GM18519 (cell line): ENCODE data around the gene ADNP2.
A peak's percentile ranks its signal among the peaks of the same experiment; 100 is the strongest.

Experiments
- ATAC-seq: cut with Tn5 transposase; IDR thresholded peaks from one replicate; pipeline ENCODE4 v1.9.1; 2021; ENCODE audit warnings: mild to moderate bottlenecking, moderate library complexity; ENCODE audit not compliant: unreplicated experiment, low FRiP score

Gene ADNP2, protein sequence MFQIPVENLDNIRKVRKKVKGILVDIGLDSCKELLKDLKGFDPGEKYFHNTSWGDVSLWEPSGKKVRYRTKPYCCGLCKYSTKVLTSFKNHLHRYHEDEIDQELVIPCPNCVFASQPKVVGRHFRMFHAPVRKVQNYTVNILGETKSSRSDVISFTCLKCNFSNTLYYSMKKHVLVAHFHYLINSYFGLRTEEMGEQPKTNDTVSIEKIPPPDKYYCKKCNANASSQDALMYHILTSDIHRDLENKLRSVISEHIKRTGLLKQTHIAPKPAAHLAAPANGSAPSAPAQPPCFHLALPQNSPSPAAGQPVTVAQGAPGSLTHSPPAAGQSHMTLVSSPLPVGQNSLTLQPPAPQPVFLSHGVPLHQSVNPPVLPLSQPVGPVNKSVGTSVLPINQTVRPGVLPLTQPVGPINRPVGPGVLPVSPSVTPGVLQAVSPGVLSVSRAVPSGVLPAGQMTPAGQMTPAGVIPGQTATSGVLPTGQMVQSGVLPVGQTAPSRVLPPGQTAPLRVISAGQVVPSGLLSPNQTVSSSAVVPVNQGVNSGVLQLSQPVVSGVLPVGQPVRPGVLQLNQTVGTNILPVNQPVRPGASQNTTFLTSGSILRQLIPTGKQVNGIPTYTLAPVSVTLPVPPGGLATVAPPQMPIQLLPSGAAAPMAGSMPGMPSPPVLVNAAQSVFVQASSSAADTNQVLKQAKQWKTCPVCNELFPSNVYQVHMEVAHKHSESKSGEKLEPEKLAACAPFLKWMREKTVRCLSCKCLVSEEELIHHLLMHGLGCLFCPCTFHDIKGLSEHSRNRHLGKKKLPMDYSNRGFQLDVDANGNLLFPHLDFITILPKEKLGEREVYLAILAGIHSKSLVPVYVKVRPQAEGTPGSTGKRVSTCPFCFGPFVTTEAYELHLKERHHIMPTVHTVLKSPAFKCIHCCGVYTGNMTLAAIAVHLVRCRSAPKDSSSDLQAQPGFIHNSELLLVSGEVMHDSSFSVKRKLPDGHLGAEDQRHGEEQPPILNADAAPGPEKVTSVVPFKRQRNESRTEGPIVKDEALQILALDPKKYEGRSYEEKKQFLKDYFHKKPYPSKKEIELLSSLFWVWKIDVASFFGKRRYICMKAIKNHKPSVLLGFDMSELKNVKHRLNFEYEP

DNA sequence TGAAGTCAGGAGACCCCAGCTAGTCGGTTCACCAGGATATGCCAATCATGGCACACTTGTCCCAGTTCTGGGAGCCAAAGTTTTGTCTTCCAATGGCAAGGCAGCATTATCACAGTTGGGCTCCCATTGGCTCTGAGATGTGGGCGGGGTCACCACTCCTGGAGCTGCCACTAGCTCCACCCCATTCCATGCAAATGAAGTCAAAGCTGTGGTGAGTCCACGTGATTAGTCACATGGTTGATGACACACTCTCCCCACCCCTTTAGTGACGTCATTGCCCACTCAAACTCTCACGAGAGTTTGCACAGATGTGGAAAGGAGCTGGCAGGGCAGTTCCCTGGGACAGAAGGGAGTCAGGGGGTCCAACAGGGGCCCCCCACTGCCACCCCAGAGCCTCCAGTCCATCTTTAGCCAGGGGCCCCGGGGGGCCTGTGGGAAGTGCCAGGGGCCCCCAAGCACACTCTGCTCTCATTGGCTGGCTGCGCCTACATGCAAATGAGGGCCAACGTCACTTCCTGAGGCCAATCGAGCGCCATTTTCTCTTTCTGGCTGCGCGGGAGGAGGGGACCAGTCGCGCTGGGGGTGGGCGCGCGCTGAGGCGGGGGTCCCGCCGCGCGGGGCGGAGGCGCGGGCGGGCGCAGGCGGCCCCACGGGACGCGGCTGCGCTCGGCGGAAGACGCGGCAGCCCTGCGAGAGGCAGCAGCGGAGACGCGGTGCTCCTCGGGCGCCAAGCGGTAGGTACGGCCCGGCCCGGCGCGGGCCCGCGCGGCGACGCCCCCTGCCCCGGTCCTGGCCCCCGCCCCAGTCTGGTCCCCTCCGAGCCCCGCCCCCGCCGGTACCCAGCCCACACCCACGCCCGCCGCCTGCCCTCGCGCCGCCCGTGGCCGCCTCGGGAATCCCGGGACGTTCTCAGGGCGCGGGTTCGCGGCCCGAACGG, at the start of gene ADNP2:
TSS of gene ADNP2 (plus strand) at position 524 of the 937 bp plus-strand sequence. CDS start 8,281 bp downstream, outside the sequence.
- ATAC-seq: peak; percentile 51

DNA sequence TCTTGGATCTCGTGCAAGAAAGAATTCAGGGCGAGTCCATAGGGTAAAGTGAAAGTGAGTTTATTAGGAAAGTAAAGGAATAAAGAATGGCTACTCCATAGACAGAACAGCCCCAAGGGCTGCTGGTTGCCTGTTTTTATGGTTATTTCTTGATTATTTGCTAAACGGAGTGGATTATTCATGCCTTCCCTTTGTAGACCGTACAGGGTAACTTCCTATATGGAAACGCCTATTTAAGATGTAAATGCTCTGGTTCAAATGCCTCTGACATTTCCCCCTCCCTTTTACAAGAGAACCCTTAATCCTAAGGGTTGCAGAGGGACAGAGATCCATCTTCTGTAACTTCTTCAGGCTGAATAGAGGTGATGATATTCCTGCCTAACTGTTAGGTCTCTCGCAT, 49.1 kb upstream of the ADNP2 start:
- no peak for ATAC-seq

DNA sequence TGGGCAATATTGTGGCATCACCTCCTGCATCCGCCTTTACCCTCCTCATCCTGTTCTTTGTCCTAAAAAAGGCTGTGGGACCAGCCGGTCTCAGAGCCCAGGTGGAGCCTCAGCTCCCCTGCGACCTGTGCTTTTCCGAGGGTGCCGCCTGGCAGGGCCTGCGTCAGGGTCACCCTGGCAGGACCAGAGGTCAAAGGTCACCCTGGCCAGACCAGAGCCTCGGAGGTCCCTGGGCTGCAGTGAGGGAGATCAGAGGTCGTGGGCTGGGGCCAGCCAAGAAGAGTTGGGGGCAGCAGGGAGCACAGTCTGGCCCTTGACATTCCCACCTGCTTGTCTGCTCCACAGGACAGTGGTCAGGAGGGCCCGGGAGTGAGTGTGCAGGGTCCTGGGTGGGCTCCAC, 43.4 kb upstream of the ADNP2 start:
- ATAC-seq: no peak

DNA sequence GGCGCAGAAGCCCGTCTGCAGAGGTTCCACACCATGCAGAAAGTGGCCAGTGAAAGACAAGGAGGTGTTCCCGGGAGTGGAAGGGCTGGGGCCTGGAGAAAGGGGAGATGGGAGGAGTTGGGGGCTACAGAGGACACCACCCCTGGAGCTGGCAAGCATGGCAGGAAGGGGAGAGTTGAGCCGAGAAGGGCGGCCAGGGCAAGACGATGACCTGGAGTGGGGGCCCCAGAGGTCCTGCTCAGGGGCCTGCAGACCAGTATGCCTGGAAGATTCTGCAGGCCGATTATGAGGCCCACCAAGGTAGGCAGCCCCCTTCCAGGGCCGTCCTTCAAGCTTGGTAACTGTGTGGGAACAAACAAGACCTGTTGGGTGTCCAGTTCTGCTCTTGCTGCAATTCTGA, 41.7 kb upstream of the ADNP2 start:
- ATAC-seq: no peak

DNA sequence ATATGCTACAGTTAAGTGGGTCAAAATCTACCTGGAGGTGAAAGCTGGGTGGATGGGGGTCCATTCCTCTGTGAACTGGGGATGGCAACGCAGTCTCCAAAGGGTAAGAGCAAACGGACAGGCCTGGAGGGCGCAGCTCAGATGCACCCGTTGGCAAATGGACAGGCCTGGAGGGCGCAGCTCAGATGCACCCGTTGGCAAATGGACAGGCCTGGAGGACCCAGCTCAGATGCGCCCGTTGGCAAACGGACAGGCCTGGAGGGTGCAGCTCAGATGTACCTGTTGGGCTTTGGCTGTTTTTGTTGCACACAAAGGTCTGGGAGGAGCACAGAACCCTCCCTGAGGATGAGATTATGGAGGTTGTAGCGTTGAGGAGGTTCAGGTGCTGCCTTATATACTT, 41.2 kb upstream of the ADNP2 start:
- ATAC-seq: no peak

DNA sequence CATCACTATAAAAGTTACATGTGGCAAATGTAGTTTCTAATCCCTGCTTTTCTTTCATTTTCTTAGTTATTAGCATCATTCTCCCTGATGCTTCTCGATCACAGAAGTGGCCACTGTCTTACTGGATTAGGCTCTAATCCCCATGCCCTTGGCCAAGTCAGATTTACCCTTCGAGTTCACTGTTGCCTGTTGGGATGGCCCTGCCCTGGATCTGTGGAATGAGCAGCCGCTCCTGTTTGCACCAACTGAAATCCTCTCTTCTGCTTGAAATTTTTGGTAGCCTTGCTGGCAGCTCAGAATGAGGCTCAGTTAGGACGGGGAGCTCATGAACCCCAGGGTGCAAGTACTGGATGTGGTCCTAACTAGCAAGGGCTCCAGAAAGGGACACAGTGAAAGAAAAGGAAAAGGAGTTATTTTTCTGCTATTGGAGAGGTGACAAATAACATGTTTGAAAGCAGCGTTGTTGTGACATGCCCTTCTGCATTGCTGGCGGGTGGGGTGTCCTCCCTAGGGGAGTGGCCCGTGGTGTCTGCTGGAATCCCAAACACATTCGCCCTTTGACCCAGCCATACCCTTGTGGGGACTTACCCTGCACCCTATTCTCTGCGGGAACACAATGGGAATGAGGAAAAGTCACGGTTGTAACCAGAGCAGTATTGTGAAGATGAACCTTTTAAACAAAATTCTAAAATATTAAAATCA, 40.3 kb upstream of the ADNP2 start:
- no peak for ATAC-seq

DNA sequence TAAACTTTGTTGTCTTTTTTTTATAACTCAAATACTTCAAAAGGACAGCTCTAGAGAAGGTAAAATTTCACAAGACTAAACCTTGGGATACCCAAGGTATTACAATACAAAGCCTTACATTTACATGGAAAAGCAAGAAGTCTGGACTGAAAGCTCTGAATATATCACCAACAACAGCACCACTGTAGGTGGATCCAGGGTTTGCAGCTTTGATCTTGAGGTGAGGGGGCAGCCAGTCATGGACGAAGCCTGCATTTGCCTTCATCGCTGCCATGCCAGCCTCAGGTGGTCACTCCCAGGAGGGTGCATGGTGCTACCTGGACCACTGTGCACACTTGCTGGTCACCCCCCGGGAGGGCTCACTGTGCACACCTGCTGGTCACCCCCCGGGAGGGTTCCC, 38.2 kb upstream of the ADNP2 start:
- ATAC-seq: no peak

DNA sequence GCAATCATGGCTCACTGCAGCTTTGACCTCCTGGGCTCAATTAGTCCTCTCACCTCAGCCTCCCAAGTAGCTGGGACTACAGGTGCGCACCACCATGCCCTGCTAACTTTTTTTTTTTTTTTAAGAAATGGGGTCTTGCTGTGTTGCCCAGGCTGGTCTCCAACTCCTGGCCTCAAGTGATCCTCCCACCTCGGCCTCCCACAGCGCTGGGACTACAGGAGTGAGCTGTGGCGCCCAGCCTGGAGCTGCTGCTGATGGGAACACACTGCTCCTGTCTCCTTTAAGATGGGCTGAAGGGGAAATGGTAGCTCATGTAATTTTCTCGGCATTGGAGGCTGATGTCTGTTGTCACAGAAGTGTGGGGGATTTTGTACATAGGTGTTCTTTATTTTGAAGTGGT, 34.9 kb upstream of the ADNP2 start:
- ATAC-seq: no peak

DNA sequence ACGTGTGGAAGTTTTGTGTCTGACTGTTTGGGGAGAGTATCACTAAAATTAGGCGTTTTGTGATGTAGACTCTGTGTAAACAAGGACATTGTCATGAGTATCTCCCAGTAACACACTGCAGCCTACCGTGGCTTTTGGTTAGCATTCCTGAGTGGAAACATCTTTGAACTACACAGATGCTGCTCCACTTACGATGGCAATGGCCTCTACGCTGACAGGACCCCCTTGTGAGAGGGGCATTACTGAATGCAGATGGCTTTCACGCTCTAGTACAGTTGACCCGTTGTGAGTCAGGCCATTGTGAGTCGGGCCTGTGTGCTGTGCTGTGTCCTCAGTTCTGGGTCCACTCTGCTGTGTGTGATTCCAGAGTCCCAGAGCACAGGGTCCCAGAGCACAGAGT, 34.4 kb upstream of the ADNP2 start:
- no peak for ATAC-seq

DNA sequence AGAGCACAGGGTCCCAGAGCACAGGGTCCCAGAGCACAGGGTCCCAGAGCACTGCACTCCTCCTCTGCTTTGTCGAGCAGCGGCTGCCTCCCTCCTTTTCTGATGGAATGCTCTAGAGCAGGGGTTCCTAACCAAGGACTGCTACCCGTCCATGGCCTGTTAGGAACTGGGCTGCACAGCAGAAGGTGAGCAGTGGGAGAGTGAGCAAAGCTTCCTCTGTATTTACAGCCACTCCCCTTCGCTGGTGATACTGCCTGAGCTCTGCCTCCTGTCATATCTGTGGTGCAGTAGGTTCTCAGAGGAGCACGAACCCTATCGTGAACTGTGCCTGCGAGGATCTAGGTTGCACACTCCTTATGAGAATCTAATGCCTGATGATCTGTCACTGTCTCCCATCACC, 33.1 kb upstream of the ADNP2 start:
- ATAC-seq: no peak

DNA sequence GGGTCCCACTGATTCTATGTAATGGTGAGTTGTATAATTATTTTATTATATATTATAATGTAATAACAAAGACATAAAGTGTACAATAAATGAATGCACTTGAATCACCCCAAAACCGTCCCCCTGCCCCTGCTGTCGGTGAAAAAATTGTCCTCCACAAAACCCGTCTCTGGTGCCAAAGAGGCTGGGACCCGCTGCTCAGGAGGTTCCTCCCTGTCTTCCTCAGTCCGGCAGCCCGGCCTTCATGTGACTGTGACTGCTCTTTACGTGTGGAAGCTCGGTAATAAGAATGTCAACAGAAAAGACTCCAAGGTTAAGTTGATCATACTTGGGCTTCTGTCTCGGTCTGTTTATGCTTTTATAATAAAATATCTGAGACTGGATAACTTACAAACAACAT, 32.7 kb upstream of the ADNP2 start:
- no peak for ATAC-seq

DNA sequence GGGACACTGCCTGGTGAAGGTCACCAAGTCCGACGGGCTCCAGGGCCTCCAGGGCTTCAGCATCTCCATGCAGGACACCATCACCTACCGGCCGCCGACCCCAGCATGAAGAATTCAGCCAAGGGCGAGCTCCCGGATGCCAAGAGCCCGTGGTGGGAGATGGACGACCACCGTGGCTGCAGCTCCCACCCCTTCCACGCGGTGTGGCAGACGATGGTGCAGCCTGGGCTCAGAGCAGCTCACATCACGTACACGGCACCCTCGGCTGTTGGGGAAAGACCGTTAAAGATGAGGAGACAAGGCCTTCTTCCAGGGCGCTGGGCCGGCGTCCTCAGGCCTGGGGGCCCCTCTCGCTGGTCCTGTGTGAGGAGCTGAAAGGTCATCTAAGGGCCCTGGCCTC, 31.2 kb upstream of the ADNP2 start:
- ATAC-seq: no peak

DNA sequence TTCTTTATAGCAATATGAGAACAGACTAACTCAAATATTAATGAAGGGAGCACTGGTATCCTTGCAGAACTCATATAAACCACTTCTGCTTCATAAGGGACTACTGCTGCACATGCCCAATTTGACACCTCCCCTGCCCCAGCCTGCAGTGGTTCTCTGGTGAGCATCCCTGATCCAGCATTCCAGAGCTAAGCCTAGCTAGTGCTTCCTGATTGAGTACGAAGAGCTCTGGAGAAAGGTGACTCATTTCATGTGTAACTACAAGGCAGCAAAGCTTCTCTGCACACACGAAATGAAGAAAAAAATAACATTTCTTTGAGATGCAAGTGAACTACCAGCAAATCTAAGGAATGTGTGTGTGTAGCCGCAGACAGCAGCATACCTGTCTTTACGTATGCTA, 22.8 kb upstream of the ADNP2 start:
- no peak for ATAC-seq

DNA sequence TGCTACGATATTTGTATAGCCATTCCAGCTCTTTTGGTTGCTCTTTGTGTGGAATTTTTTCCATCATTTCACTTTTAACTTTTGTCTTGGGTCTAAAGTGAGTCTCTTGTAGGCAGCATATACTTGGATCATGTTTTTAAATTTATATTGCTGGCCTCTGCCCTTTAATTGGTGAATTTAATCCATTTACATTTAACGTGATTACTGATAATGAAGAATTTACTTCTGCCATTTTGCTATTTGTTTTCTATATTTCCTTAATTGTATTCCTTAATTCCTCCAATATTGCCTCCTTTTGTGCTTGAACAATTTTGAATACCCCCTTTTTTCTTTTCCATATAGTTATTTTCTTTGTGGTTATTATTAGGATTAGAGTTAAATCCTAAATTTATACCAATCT, 21.0 kb upstream of the ADNP2 start:
- ATAC-seq: no peak

DNA sequence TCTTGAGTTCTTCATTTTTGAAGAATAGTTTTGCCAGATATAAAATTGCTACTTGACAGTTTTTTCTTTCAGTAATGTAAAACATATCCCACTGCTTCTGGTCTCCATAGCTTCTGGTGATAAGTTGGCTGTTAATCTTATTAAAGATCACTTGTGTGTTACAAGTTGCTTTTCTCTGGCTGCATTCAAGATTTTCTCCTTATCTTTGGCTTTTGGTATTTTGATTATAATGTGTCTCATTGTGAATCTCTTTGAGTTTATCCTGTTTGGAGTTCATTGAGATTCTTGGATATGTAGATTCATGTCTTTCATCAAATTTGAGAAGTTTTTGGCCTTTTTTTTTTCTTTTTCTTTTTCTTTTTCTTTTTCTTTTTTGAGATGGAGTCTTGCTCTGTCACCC, 20.2 kb upstream of the ADNP2 start:
- no peak for ATAC-seq

DNA sequence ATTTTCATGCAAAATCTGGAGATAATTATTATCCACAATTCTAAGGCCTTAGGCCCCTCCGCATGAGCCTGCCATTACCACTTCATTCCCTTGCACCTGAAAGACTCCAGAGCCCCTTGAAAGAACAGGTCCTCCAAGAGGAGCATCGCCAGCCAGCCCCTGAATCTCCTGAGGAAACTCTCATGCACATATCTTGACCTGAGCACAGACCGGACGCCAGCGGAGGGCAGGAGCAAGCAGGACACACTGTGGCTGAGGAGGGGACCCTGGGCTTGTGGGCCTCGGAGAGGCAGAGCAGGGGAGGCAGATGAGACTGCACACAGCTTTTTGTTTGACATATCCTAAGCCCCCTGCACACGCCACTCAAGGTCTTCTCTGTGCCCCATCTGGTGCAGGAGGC, 13.6 kb upstream of the ADNP2 start:
- ATAC-seq: no peak

DNA sequence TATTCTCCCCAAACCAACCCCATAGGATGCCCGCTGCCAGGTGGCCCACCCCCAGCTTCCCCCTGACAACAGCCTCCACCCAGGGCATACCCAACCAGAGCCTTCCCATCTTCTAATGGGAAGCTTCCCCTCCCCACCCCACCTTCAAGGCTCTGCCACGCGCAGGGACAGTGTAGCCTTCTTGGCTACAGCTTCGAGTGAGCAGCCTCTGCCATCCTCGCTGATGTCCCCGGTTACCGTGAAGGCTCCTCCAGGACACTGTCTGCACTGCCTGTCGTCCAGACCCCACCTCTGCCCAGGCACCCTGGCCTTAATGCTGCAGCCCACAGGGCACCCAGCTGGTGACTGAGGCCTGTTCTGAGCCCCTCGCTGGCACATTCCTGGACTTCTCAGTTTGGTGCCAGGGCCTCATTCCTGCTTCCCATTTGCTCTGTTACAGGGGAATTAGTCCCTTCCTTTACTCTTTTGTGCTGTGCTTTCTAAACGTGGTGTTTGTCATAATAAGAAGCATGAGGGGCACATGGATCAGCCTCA, 13.0 kb upstream of the ADNP2 start:
- no peak for ATAC-seq

DNA sequence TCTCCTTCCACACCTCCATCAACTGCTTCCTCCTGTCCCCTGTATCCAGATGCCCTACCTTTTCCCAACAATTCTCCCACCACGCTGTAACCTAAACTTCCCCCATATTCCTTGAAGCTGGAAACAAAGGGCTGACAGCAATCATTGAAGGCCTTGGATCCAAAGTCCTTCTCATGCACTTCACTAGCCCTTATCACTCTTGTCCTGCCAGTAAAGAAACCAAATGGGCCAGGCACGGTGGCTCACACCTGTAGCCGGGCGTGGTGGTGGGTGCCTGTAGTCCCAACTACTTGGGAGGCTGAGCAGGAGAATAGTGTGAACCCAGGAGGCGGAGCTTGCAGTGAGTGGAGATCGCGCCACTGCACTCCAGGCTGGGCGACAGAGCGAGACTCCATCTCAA, 11.9 kb upstream of the ADNP2 start:
- ATAC-seq: no peak

DNA sequence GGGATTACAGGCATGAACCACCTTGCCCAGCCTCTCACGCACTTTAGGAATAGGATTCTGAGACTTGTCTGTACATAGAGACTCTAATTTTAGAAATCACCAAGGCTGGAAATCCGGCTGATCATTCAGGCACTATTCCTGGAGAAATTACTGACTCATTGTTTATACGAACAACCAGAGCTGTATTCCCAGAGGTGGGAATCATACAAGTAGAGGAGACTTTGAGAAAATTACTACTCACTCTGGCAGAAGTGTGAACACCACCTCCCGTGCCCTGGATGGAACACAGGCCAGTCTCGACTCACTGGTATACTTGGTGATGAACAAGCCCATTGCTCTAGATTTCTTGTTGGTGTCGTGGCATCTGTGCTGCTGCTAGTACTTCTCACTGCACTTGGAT, 5.8 kb upstream of the ADNP2 start:
- ATAC-seq: no peak
